PC-9 (cell line): ENCODE measurements around the gene NUDT3.
"Not testable (repeated sequence)": the region's sequence is repeated elsewhere in the genome, so short reads cannot be mapped to it uniquely, and the experiment has no call there.

Source experiments
- CTCF ChIP-seq: fragments of 200-600 bp; sonication (generic); conservative IDR thresholded peaks from 2 replicates; pipeline ENCODE4 v1.6.1; 2017; ENCODE audit warnings: mixed run types, antibody characterized with exemption, mild to moderate bottlenecking, moderate library complexity
- EZH2 ChIP-seq: fragments of 200-600 bp; sonication (generic); IDR thresholded peaks from 2 replicates; pipeline ENCODE4 v1.8.0; 2017; ENCODE audit warnings: antibody characterized with exemption, low read depth

GRCh38 chr6:34365781-34366638 is 26.5 kb downstream of the NUDT3 start:
- TF ChIP-seq CTCF, EZH2: not testable (repeated sequence)
